Smooth muscle cell of trachea (primary cell): ENCODE measurements around the gene SPCS2. TPM values are rescaled to one million over a fixed set of nuclear protein-coding genes. Genes with fewer than 3 reads are reported as not detected.

ENCODE experiments used
- total RNA-seq: library from RNA; depleted of rRNA; stranded (reverse); fragments of >200 nt; gene quantifications from 2 replicates; pipeline ENCODE4 v1.2.1, GENCODE V29; 2014

The SPCS2 gene
- total RNA-seq: 12.7 and 46.0 TPM in 2 replicates

GRCh38 chr11:74948898-74949752 lies at the start of gene SPCS2, which contains the start of gene XRRA1:
Gene SPCS2 (plus strand): TSS chr11:74949266. CDS start chr11:74949286, 20 bp downstream.
Gene XRRA1 (minus strand): TSS chr11:74949091. CDS start chr11:74940878, 8,213 bp downstream.

GRCh38 chr11:74988541-74989259 lies 39.6 kb downstream of the SPCS2 start, which contains the start of gene NEU3:
Gene NEU3 (plus strand): TSS chr11:74988933. CDS start chr11:74989061, 128 bp downstream.

Other genes with a start within 250 kb of the SPCS2 start
- gene CHRDL2, start 217.8 kb upstream of the SPCS2 start, total RNA-seq: not detected in 2 replicates
- 25.7 and 27.1 TPM in 2 replicates for gene RNF169, start 200.4 kb upstream of the SPCS2 start, total RNA-seq
- gene XRRA1, start 175 bp upstream of the SPCS2 start, total RNA-seq: 20.5 and 23.7 TPM in 2 replicates
- gene NEU3, start 39.7 kb downstream of the SPCS2 start, total RNA-seq: 5.5 and 8.6 TPM in 2 replicates
- not detected in 2 replicates for gene OR2AT4, start 147.6 kb downstream of the SPCS2 start, total RNA-seq
- gene SLCO2B1, start 201.8 kb downstream of the SPCS2 start, total RNA-seq: under 0.01 TPM in 1 of 2 replicates, not detected in the other